SK-N-SH treated with all-trans-retinoic acid at 6 μM for 48 hours (cell line): ENCODE data around the gene SERPINE1.
A peak's percentile ranks its signal among the peaks of the same experiment; 100 is the strongest.

Experiments used
- ATAC-seq: fragments of 200-7000 bp; cut with Tn5 transposase; 3 replicates; pipeline ENCODE4 v1.9.1; 2020; ENCODE audit warnings: mild to moderate bottlenecking, moderate library complexity
- ARNTL ChIP-seq: fragments of 450-650 bp; formaldehyde crosslinking; IDR thresholded peaks from 2 replicates; pipeline ENCODE4 v1.5.0; 2020; ENCODE audit warnings: low read depth, mild to moderate bottlenecking, moderate library complexity, borderline replicate concordance
- BACH2 ChIP-seq: fragments of 250-450 bp; sonication (Bioruptor Pico); IDR thresholded peaks from 2 replicates; pipeline ENCODE4 v1.9.0; 2021; ENCODE audit warnings: mild to moderate bottlenecking, borderline replicate concordance
- CSDC2 ChIP-seq: fragments of 250-450 bp; sonication (Bioruptor Pico); IDR thresholded peaks from 2 replicates; pipeline ENCODE4 v1.5.0; 2020; ENCODE audit warnings: mild to moderate bottlenecking, moderate library complexity
- ESRRG ChIP-seq: fragments of 250-450 bp; sonication (Bioruptor Pico); IDR thresholded peaks from 2 replicates; pipeline ENCODE4 v1.6.1; 2021; ENCODE audit warnings: mild to moderate bottlenecking
- GLIS3 ChIP-seq: fragments of 250-450 bp; sonication (Bioruptor Pico); IDR thresholded peaks from 2 replicates; pipeline ENCODE4 v1.5.0; 2020; ENCODE audit warnings: mild to moderate bottlenecking, moderate library complexity
- ISL1 ChIP-seq: fragments of 250-450 bp; sonication (Bioruptor Pico); IDR thresholded peaks from 2 replicates; pipeline ENCODE4 v2.1.2; 2022; ENCODE audit warnings: mild to moderate bottlenecking, moderate library complexity
- OSR1 ChIP-seq: fragments of 250-450 bp; sonication (Bioruptor Pico); IDR thresholded peaks from 2 replicates; pipeline ENCODE4 v1.8.0; 2022; ENCODE audit warnings: moderate library complexity, mild to moderate bottlenecking, inconsistent platforms
- PATZ1 ChIP-seq: fragments of 250-450 bp; sonication (Bioruptor Pico); IDR thresholded peaks from 2 replicates; pipeline ENCODE4 v1.8.0; 2020; ENCODE audit warnings: mild to moderate bottlenecking, moderate library complexity, borderline replicate concordance
- POU6F1 ChIP-seq: fragments of 250-450 bp; sonication (Bioruptor Pico); IDR thresholded peaks from 2 replicates; pipeline ENCODE4 v1.8.0; 2021; ENCODE audit warnings: low read depth, mild to moderate bottlenecking, moderate library complexity, borderline replicate concordance
- PPARA ChIP-seq: fragments of 250-450 bp; sonication (Bioruptor Pico); IDR thresholded peaks from 2 replicates; pipeline ENCODE4 v1.5.0; 2020; ENCODE audit warnings: mild to moderate bottlenecking, borderline replicate concordance
- RARB ChIP-seq: fragments of 250-450 bp; sonication (Bioruptor Pico); IDR thresholded peaks from 2 replicates; pipeline ENCODE4 v1.8.0; 2021; ENCODE audit warnings: mild to moderate bottlenecking, moderate library complexity
- SNAI2 ChIP-seq: fragments of 250-450 bp; sonication (Bioruptor Pico); IDR thresholded peaks from 2 replicates; pipeline ENCODE4 v1.5.0; 2020; ENCODE audit warnings: mild to moderate bottlenecking, moderate library complexity
- TCF4 ChIP-seq: fragments of 250-450 bp; sonication (Bioruptor Pico); IDR thresholded peaks from 2 replicates; pipeline ENCODE4 v1.8.0; 2021; ENCODE audit warnings: mild to moderate bottlenecking, moderate library complexity, borderline replicate concordance
- TOX ChIP-seq: fragments of 250-450 bp; sonication (Bioruptor Pico); IDR thresholded peaks from 2 replicates; pipeline ENCODE4 v1.8.0; 2021; ENCODE audit warnings: mild to moderate bottlenecking, moderate library complexity, borderline replicate concordance
- TSHZ2 ChIP-seq: fragments of 250-450 bp; sonication (Bioruptor Pico); IDR thresholded peaks from 2 replicates; pipeline ENCODE4 v1.5.0; 2020; ENCODE audit warnings: mild to moderate bottlenecking, moderate library complexity
- ZFP3 ChIP-seq: fragments of 250-450 bp; sonication (Bioruptor Pico); IDR thresholded peaks from 2 replicates; pipeline ENCODE4 v1.5.0; 2020; ENCODE audit warnings: mild to moderate bottlenecking, moderate library complexity
- ZFP30 ChIP-seq: fragments of 450-650 bp; formaldehyde crosslinking; IDR thresholded peaks from 2 replicates; pipeline ENCODE4 v1.5.0; 2022; ENCODE audit warnings: mild to moderate bottlenecking, moderate library complexity
- ZNF565 ChIP-seq: fragments of 450-650 bp; formaldehyde crosslinking; conservative IDR thresholded peaks from 2 replicates; pipeline ENCODE4 v1.5.0; 2020; ENCODE audit warnings: low read depth, mild to moderate bottlenecking, moderate library complexity
- ZNF70 ChIP-seq: fragments of 450-650 bp; formaldehyde crosslinking; IDR thresholded peaks from 2 replicates; pipeline ENCODE4 v1.5.0; 2020; ENCODE audit warnings: mild to moderate bottlenecking, moderate library complexity
- ZNF8 ChIP-seq: fragments of 450-650 bp; formaldehyde crosslinking; IDR thresholded peaks from 2 replicates; pipeline ENCODE4 v1.5.0; 2020; ENCODE audit warnings: mild to moderate bottlenecking, moderate library complexity

SERPINE1 gene

GRCh38 chr7:101121991-101122932 lies 4.6 kb upstream of the SERPINE1 start (continued):
- TF ChIP-seq PATZ1 (peak; percentile 90), BACH2 (CRISPR knock-in tag) (no peak), PPARA (CRISPR knock-in tag) (no peak), ISL1 (CRISPR knock-in tag) (peak; percentile 81), ZNF8 (CRISPR knock-in tag) (no peak), OSR1 (CRISPR knock-in tag) (no peak), ZFP3 (CRISPR knock-in tag) (peak; percentile 79), ZFP30 (no peak), ESRRG (CRISPR knock-in tag) (0 out of 2 replicates have a peak, but pooled peaks have one; percentile 74)

- TF ChIP-seq PPARA (CRISPR knock-in tag) = no peak
- TF ChIP-seq BACH2 (CRISPR knock-in tag) = no peak
- TF ChIP-seq ARNTL (CRISPR knock-in tag) = no peak
- no peak for TF ChIP-seq SNAI2 (CRISPR knock-in tag)
- TF ChIP-seq ESRRG (CRISPR knock-in tag) = no peak
- no peak for ATAC-seq
These were observed 3.8 kb upstream of the SERPINE1 start for GRCh38 chr7:101122933-101123702.

- no peak for TF ChIP-seq CSDC2 (CRISPR knock-in tag)
- no peak for TF ChIP-seq ZNF70
- TF ChIP-seq POU6F1 (CRISPR knock-in tag) = no peak
- TF ChIP-seq BACH2 (CRISPR knock-in tag) = no peak
- no peak for TF ChIP-seq TOX (CRISPR knock-in tag)
- no peak for TF ChIP-seq OSR1 (CRISPR knock-in tag)
- no peak for TF ChIP-seq TSHZ2 (CRISPR knock-in tag)
- TF ChIP-seq ZNF565 (CRISPR knock-in tag) = no peak
- TF ChIP-seq GLIS3 = no peak
- TF ChIP-seq ZFP3 (CRISPR knock-in tag) = no peak
- no peak for ATAC-seq
These were observed 3.2 kb upstream of the SERPINE1 start for GRCh38 chr7:101123703-101124068.

GRCh38 chr7:101124376-101125056 lies 2.4 kb upstream of the SERPINE1 start:
- TF ChIP-seq ZNF565 (CRISPR knock-in tag) = no peak
- no peak for TF ChIP-seq ZFP3 (CRISPR knock-in tag)
- no peak for TF ChIP-seq RARB (CRISPR knock-in tag)
- no peak for TF ChIP-seq TCF4 (CRISPR knock-in tag)
- TF ChIP-seq ESRRG (CRISPR knock-in tag) = no peak
- ATAC-seq = no peak
